ENCODE data around the gene RALGAPA1.
"Not testable (repeated sequence)": the region's sequence is repeated elsewhere in the genome, so short reads cannot be mapped to it uniquely, and the experiment has no call there.

RALGAPA1 gene

DNA sequence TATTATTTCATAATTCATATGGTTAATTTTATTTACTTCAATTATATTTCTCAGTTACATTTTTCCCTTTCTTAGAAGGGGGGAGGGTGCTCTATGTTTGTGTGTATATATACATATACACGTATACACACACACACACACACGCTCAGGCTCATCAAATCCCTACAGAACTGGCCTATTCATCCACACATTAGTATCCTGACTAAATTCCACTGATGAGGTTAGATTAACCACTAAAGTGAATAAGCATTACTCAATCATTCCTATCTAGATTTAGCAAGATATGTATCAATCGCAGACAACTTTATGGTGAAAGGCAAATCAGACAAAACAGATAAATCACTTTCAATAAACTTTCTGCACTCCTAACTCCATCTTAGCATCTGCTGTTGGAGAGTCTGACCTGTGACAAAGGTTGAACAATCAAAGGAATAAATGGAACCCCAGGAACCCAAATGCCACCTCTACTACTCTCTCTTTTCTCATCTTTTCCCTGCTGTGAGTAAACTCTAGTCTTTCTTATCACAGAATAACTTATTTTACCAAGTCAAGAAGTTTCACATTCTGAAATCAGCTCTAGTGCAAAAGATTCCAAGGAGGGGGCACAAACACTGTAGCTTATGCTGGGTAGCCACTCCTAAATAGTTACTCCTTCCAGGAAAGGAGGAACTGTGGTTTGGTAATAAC lies 67.6 kb downstream of the RALGAPA1 start:
- no peak for DNase-seq (ENCODE audit: low read depth)
- TF ChIP-seq, protein P1, sequence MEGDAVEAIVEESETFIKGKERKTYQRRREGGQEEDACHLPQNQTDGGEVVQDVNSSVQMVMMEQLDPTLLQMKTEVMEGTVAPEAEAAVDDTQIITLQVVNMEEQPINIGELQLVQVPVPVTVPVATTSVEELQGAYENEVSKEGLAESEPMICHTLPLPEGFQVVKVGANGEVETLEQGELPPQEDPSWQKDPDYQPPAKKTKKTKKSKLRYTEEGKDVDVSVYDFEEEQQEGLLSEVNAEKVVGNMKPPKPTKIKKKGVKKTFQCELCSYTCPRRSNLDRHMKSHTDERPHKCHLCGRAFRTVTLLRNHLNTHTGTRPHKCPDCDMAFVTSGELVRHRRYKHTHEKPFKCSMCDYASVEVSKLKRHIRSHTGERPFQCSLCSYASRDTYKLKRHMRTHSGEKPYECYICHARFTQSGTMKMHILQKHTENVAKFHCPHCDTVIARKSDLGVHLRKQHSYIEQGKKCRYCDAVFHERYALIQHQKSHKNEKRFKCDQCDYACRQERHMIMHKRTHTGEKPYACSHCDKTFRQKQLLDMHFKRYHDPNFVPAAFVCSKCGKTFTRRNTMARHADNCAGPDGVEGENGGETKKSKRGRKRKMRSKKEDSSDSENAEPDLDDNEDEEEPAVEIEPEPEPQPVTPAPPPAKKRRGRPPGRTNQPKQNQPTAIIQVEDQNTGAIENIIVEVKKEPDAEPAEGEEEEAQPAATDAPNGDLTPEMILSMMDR (conservative IDR thresholded peaks at IDR 0.05; ENCODE audit: low read depth, low read length): no peak
- no peak overlapping the region for H3K4me3 ChIP-seq (ENCODE audit: low read length)

DNA sequence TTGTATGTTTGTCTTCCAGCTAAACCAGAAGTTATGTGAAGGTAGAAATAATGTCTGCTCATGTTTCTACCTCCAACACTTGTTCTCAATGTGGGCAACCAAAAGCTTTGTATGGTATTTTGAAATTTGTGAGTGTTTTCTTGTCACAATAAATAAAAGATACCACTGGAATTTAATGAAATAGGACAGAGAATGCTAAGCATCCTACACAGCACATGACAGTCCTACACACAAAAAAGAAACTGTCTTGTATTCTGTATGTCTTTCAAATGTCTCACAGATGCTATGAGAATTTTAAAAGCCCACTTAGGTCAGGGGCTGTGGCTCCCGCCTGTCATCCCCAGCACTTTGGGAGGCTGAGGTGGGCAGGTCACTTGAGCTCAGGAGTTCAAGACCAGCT lies 68.9 kb downstream of the RALGAPA1 start:
- H3K4me3 ChIP-seq (ENCODE audit: low read length): no peak overlapping the region
- no peak for DNase-seq (ENCODE audit: low read depth)
- TF ChIP-seq, protein P1 (conservative IDR thresholded peaks at IDR 0.05; ENCODE audit: low read depth, low read length): no peak

DNA sequence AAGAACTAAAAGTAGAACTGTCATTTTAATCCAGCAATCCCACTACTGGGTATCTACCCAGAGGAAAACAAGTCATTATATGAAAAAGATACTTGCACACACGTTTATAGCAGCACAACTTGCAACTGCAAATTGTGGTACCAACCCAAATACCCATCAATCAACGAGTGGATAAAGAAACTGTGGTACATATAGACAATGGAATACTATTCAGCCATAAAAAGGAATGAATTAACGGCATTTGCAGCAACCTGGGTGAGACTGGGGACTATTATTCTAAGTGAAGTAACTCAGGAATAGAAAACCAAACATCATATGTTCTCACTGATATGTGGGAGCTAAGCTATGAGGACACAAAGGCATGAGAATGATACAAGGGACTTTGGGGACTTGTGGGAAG lies 73.9 kb downstream of the RALGAPA1 start:
- H3K4me3 ChIP-seq (ENCODE audit: low read length); DNase-seq (ENCODE audit: low read depth): not testable (repeated sequence)

DNA sequence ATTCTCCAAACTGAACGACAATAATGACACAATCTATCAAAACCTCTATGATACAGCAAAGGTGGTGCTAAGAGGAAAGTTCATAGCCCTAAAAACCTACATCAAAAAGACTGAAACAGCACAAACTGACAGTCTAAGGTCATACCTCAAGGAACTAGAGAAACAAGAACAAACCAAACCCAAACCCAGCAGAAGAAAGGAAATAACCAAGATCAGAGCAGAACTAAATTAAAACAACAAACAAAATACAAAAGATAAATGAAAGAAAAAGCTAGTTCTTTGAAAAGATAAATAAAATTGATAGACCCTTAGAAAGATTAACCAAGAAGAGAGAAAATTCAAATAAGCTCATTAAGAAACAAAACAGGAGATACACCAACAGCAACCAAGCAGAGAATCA lies 75.6 kb downstream of the RALGAPA1 start:
- not testable (repeated sequence) for H3K4me3 ChIP-seq (ENCODE audit: low read length); DNase-seq (ENCODE audit: low read depth)

- no peak overlapping the region for H3K4me3 ChIP-seq (ENCODE audit: low read length)
- DNase-seq (ENCODE audit: low read depth): no peak
- TF ChIP-seq, protein P1 (conservative IDR thresholded peaks at IDR 0.05; ENCODE audit: low read depth, low read length): no peak
Measured at GRCh38 chr14:35730871-35731270, 78.2 kb downstream of the RALGAPA1 start.

DNA sequence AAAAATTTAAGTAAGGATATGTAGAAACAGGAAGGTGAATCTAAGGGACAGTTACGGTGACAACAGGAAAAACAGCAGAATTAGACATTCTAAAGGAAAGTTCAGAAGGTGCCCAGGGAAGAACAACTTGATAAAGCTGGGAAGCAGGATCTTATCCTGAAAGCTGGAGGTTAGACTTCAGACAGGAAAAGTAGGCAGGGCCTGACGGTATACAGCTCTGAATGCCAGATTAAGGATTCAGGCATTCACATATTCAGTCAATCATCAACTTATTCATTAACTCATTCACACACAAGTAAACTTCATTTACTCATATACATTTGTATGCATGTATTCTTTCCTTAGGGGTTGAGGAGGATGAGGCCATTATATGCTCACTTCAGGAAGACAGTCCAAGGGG lies 81.3 kb downstream of the RALGAPA1 start:
- H3K4me3 ChIP-seq (ENCODE audit: low read length): no peak overlapping the region
- TF ChIP-seq, protein P1 (conservative IDR thresholded peaks at IDR 0.05; ENCODE audit: low read depth, low read length): no peak
- DNase-seq (ENCODE audit: low read depth): no peak

DNA sequence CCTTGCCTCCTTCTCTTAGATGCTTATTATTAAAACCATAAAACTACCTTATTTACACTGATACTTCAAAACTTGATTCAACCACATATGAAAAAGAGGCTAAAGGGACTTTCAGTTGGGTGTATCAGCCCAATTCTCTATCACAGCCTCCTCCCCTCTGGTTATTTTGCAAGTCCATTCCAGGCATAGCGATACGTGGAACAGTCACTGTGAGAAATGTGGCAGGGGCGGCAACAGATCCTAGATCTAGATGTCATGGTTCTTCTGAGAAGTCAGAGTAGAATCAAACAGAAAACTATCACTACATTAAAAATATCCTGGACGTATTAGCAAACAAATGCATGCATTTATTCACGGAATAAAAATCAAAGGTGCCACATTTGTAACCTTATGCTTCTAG lies 83.2 kb downstream of the RALGAPA1 start:
- TF ChIP-seq, protein P1 (conservative IDR thresholded peaks at IDR 0.05; ENCODE audit: low read depth, low read length): no peak
- no peak overlapping the region for H3K4me3 ChIP-seq (ENCODE audit: low read length)
- DNase-seq (ENCODE audit: low read depth): no peak

GRCh38 chr14:35715079-35715478 lies 94.0 kb downstream of the RALGAPA1 start:
- no peak for DNase-seq (ENCODE audit: low read depth)
- no peak overlapping the region for H3K4me3 ChIP-seq (ENCODE audit: low read length)
- TF ChIP-seq, protein P1 (conservative IDR thresholded peaks at IDR 0.05; ENCODE audit: low read depth, low read length): no peak

Data from retinal pigment epithelial cell (primary cell).